DND-41 (cell line): ENCODE measurements around the gene RNPEP.

ENCODE experiments used
- ATAC-seq: fragments of 200-7000 bp; cut with Tn5 transposase; 3 replicates; pipeline ENCODE4 v1.9.1; 2021; ENCODE audit warnings: low read depth; ENCODE audit not compliant: insufficient read depth
- DNase-seq: peaks from one replicate; pipeline ENCODE4 v3.0.0-alpha.2; 2020
- H2AFZ ChIP-seq: 2 replicates; pipeline ENCODE4 v1.6.0; 2012; ENCODE audit warnings: low read depth, low read length
- H3K27ac ChIP-seq: 2 replicates; pipeline ENCODE4 v1.5.1; 2012; ENCODE audit warnings: low read length, inconsistent platforms
- H3K27me3 ChIP-seq: fragments of 200-600 bp; sonication (generic); 2 replicates; pipeline ENCODE4 v1.6.0; 2012; ENCODE audit warnings: low read length, mild to moderate bottlenecking, inconsistent platforms; ENCODE audit not compliant: insufficient read depth, poor library complexity
- H3K36me3 ChIP-seq: 2 replicates; pipeline ENCODE4 v1.5.1; 2012; ENCODE audit warnings: low read length, inconsistent platforms; ENCODE audit not compliant: insufficient read depth
- H3K4me1 ChIP-seq: 2 replicates; pipeline ENCODE4 v1.5.1; 2012; ENCODE audit warnings: mild to moderate bottlenecking, low read length; ENCODE audit not compliant: insufficient read depth
- H3K4me2 ChIP-seq: 2 replicates; pipeline ENCODE4 v1.6.0; 2012; ENCODE audit warnings: mild to moderate bottlenecking, moderate library complexity, low read length, inconsistent platforms; ENCODE audit not compliant: insufficient read depth
- H3K4me3 ChIP-seq, 2 experiments: fragments of 200-600 bp in 1 of 2; shearing (Covaris generic) in 1 of 2; 2 replicates each; pipeline ENCODE4 v1.5.1; 2012 to 2016; ENCODE audit warnings: inconsistent platforms in 2 of 2, low read length in 2 of 2, mild to moderate bottlenecking in 2 of 2, low read depth in 1 of 2, moderate library complexity in 1 of 2
- H3K79me2 ChIP-seq: 2 replicates; pipeline ENCODE4 v1.6.0; 2012; ENCODE audit warnings: low read length, inconsistent platforms; ENCODE audit not compliant: insufficient read depth
- H3K9ac ChIP-seq: 2 replicates; pipeline ENCODE4 v1.6.0; 2012; ENCODE audit warnings: low read depth, mild to moderate bottlenecking, inconsistent platforms, low read length, moderate library complexity
- H3K9me3 ChIP-seq: 2 replicates; pipeline ENCODE4 v1.5.1; 2012; ENCODE audit warnings: low read length, moderate library complexity, mild to moderate bottlenecking, inconsistent platforms; ENCODE audit not compliant: insufficient read depth, severe bottlenecking
- H4K20me1 ChIP-seq: 2 replicates; pipeline ENCODE4 v1.6.0; 2012; ENCODE audit warnings: low read length; ENCODE audit not compliant: insufficient read depth
- CTCF ChIP-seq: IDR thresholded peaks from 2 replicates; pipeline ENCODE4 v1.5.1; 2012; ENCODE audit warnings: borderline replicate concordance, low read length, moderate library complexity, mild to moderate bottlenecking; ENCODE audit not compliant: poor library complexity, severe bottlenecking; ENCODE audit errors: extremely low read depth
- EZH2 ChIP-seq: IDR thresholded peaks from 3 replicates; pipeline ENCODE4 v1.6.1; 2012; ENCODE audit warnings: borderline replicate concordance, low read depth, mild to moderate bottlenecking, moderate library complexity, low read length, inconsistent platforms; ENCODE audit not compliant: severe bottlenecking

RNPEP gene

DNA sequence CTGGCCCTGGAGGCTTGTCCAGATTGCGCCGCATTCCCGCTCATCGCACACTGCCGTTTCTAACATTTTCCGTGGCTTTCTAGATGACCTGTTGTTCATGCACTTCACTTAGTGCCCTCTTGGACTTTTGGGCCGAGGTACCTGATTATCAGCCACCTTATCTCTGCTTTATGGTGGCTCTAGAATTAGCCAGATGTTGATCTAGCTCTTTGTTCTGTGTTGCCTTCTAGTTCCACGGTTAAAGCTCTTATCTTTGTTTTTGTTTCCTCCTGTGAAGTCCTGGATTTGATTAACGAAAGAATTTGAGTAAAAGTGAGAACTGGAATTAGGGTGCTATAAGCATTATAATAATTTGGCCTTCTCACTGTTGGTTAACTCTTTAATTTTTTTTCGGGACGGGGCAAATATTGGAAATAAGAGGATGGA is 945 bp downstream of the RNPEP start:
- H3K79me2 ChIP-seq: peaks cover 33% of the 10 kb centered on the region
- ATAC-seq: no peak
- peak overlapping the region; percentile 71 for H3K27ac ChIP-seq

GRCh38 chr1:201984446-201984845 is 2.0 kb downstream of the RNPEP start:
- TF ChIP-seq CTCF (no peak), EZH2 (no peak)
- H3K9me3 ChIP-seq: no peaks in the 10 kb centered on the region
- H3K9ac ChIP-seq: no peak overlapping the region
- H3K27me3 ChIP-seq: no peaks in the 10 kb centered on the region
- H2AFZ ChIP-seq: no peak overlapping the region
- H3K36me3 ChIP-seq: peaks cover 15% of the 10 kb centered on the region
- H3K27ac ChIP-seq: no peak overlapping the region
- no peaks in the 10 kb centered on the region for H4K20me1 ChIP-seq
- H3K4me1 ChIP-seq: peaks cover 30% of the 10 kb centered on the region
- H3K4me2 ChIP-seq: peak overlapping the region; percentile 8; the same call in 1 of the 2 replicates
- ATAC-seq (no peak), DNase-seq (no peak)
- peaks cover 33% of the 10 kb centered on the region for H3K79me2 ChIP-seq
- H3K4me3 ChIP-seq: no peak overlapping the region

More for the DNA sequence above, 945 bp downstream of the RNPEP start:
- H3K36me3 ChIP-seq: peaks cover 4% of the 10 kb centered on the region
- no peaks in the 10 kb centered on the region for H4K20me1 ChIP-seq
- H3K4me3 ChIP-seq: peak overlapping the region; percentile 75 to 92
- no peak for DNase-seq
- TF ChIP-seq EZH2 (no peak), CTCF (no peak)
- H3K4me2 ChIP-seq: peak overlapping the region; percentile 100
- peak overlapping the region; percentile 91 for H2AFZ ChIP-seq
- H3K9ac ChIP-seq: peak overlapping the region; percentile 94
- H3K4me1 ChIP-seq: peaks cover 30% of the 10 kb centered on the region
- H3K27me3 ChIP-seq: no peaks in the 10 kb centered on the region
- no peaks in the 10 kb centered on the region for H3K9me3 ChIP-seq

- Histone ChIP-seq H3K27ac (no peak overlapping the region), H3K4me1 (peaks cover 30% of the 10 kb centered on the region), H3K36me3 (peaks cover 24% of the 10 kb centered on the region), H3K9ac (no peak overlapping the region), H4K20me1 (no peaks in the 10 kb centered on the region), H3K9me3 (no peaks in the 10 kb centered on the region), H3K79me2 (peaks cover 33% of the 10 kb centered on the region), H2AFZ (no peak overlapping the region), H3K4me3 (no peak overlapping the region), H3K4me2 (0 out of 2 replicates have a peak overlapping the region, but pooled peaks have one; percentile 22), H3K27me3 (no peaks in the 10 kb centered on the region)
- DNase-seq: no peak
- TF ChIP-seq EZH2 (no peak), CTCF (no peak)
- ATAC-seq: no peak
Measured at GRCh38 chr1:201985355-201985754, 2.9 kb downstream of the RNPEP start.

DNA sequence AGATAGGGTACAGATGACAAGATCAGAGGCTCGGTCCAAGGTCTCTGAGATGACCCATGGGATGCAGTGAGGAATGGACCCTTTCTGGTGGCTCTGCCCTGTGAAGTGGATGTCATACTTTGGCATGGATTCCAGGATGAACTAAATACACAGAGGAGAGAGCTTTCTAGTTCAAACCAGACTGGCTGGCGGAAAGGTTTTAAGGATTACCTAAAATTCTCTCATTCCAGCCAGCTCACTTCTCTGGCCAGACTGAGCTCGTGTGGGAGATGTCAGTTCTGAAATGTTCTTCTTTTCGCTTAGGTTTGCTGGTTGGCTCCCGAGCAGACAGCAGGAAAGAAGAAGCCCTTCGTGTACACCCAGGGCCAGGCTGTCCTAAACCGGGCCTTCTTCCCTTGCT is 6.2 kb downstream of the RNPEP start:
- ATAC-seq (no peak), DNase-seq (no peak)
- no peaks in the 10 kb centered on the region for H3K9me3 ChIP-seq
- no peaks in the 10 kb centered on the region for H3K27me3 ChIP-seq
- H3K9ac ChIP-seq: no peak overlapping the region
- H3K4me3 ChIP-seq: no peak overlapping the region
- TF ChIP-seq CTCF (no peak), EZH2 (no peak)
- peaks cover 11% of the 10 kb centered on the region for H3K4me1 ChIP-seq
- peaks cover 19% of the 10 kb centered on the region for H3K79me2 ChIP-seq
- no peak overlapping the region for H3K27ac ChIP-seq
- H4K20me1 ChIP-seq: no peaks in the 10 kb centered on the region
- no peak overlapping the region for H3K4me2 ChIP-seq
- H3K36me3 ChIP-seq: peaks cover 46% of the 10 kb centered on the region
- no peak overlapping the region for H2AFZ ChIP-seq
